C4-2B (cell line): Measurements from ENCODE around the gene SLC39A6.
A peak's percentile ranks its signal among the peaks of the same experiment; 100 is the strongest.
"Not testable (repeated sequence)": the region's sequence is repeated elsewhere in the genome, so short reads cannot be mapped to it uniquely, and the experiment has no call there.

Source experiments
- H3K27ac ChIP-seq: fragments of 450-650 bp; 2 replicates; pipeline ENCODE4 v1.5.1; 2017
- CTCF ChIP-seq: fragments of 450-650 bp; conservative IDR thresholded peaks from 2 replicates; pipeline ENCODE4 v1.5.1; 2017; ENCODE audit warnings: mild to moderate bottlenecking
- ZFX ChIP-seq: fragments of 450-650 bp; IDR thresholded peaks from 2 replicates; pipeline ENCODE4 v1.6.1; 2017

Gene SLC39A6

GRCh38 chr18:36095936-36096519, 33.1 kb downstream of the SLC39A6 start:
- H3K27ac ChIP-seq: no peak overlapping the region
- TF ChIP-seq CTCF: peak; percentile 73
- no peak for TF ChIP-seq ZFX

- TF ChIP-seq CTCF: no peak
- no peak for TF ChIP-seq ZFX
- H3K27ac ChIP-seq: peak overlapping the region; percentile 50; the same call in 1 of the 2 replicates
These were observed 34.7 kb downstream of the SLC39A6 start for GRCh38 chr18:36094431-36094830.

- not testable (repeated sequence) for H3K27ac ChIP-seq
These were observed 37.0 kb downstream of the SLC39A6 start for GRCh38 chr18:36092116-36092515.

GRCh38 chr18:36089001-36089400, 40.1 kb downstream of the SLC39A6 start:
- TF ChIP-seq CTCF: no peak
- TF ChIP-seq ZFX: no peak
- H3K27ac ChIP-seq: no peak overlapping the region

GRCh38 chr18:36088256-36088655, 40.9 kb downstream of the SLC39A6 start:
- TF ChIP-seq CTCF (no peak), ZFX (no peak)
- H3K27ac ChIP-seq: no peak overlapping the region

- no peak overlapping the region for H3K27ac ChIP-seq
- TF ChIP-seq ZFX (no peak), CTCF (no peak)
These were observed 43.0 kb downstream of the SLC39A6 start for GRCh38 chr18:36086186-36086585.

GRCh38 chr18:36085195-36085594, 43.9 kb downstream of the SLC39A6 start:
- H3K27ac ChIP-seq: no peak overlapping the region
- no peak for TF ChIP-seq CTCF
- TF ChIP-seq ZFX: no peak

GRCh38 chr18:36083729-36084128, 45.4 kb downstream of the SLC39A6 start:
- TF ChIP-seq CTCF: no peak
- TF ChIP-seq ZFX: no peak
- H3K27ac ChIP-seq: no peak overlapping the region

- not testable (repeated sequence) for H3K27ac ChIP-seq
These were observed 48.0 kb downstream of the SLC39A6 start for GRCh38 chr18:36081118-36081517.
